ENCODE data around the gene DCTPP1. TPM values are rescaled to one million over a fixed set of nuclear protein-coding genes. Genes with fewer than 3 reads are reported as not detected.
A peak's percentile ranks its signal among the peaks of the same experiment; 100 is the strongest.

Gene DCTPP1
- total and polyA plus RNA-seq, 2 of the 13 experiments (the other 11 are each of a cell fraction or from before 2014, with no cell fraction given): 54.8 to 74.4 TPM

DNA sequence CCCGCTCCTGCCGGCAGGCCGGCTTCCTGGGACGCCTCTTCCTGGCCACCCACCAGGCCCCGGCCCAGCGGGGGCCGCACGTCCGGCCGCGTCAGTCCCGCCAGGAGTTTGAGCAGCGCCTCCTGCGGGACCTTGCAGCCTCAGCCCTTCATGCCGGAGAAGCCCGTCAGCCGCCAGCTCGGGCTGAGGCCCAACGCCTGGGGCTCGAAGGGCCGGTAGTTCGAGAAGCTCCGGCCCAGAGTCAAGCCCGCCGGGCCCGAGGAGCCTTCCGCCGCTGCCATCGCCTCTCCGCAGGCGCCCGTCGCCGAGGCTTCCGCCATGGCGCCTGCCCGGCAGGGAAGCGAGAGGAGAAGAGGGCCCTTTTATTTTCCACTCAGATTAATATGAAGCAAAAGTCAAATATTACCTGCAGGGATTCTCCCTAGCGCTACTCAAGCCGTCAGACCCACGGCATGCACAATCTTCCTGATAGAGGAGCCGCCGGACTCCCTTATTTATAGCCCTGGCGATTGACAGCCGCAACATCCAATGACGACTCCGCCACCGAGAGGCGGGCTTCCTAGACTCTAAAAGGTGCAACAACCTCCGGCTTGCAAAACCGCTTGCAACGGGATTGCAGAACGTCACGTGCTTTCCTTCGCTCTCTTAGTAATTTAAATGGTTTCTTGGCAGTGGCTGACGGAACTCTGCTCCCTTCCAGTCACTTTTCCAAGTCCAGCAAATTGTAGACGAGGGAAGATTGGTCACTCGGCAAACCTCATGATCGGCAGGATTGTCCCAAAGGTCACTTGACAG is 15.8 kb upstream of the DCTPP1 start, which contains the start of gene SEPHS2 (continued):
- TF ChIP-seq, protein P1, sequence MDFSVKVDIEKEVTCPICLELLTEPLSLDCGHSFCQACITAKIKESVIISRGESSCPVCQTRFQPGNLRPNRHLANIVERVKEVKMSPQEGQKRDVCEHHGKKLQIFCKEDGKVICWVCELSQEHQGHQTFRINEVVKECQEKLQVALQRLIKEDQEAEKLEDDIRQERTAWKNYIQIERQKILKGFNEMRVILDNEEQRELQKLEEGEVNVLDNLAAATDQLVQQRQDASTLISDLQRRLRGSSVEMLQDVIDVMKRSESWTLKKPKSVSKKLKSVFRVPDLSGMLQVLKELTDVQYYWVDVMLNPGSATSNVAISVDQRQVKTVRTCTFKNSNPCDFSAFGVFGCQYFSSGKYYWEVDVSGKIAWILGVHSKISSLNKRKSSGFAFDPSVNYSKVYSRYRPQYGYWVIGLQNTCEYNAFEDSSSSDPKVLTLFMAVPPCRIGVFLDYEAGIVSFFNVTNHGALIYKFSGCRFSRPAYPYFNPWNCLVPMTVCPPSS (IDR thresholded peaks at IDR 0.05): no peak
- TF ChIP-seq, protein P2, sequence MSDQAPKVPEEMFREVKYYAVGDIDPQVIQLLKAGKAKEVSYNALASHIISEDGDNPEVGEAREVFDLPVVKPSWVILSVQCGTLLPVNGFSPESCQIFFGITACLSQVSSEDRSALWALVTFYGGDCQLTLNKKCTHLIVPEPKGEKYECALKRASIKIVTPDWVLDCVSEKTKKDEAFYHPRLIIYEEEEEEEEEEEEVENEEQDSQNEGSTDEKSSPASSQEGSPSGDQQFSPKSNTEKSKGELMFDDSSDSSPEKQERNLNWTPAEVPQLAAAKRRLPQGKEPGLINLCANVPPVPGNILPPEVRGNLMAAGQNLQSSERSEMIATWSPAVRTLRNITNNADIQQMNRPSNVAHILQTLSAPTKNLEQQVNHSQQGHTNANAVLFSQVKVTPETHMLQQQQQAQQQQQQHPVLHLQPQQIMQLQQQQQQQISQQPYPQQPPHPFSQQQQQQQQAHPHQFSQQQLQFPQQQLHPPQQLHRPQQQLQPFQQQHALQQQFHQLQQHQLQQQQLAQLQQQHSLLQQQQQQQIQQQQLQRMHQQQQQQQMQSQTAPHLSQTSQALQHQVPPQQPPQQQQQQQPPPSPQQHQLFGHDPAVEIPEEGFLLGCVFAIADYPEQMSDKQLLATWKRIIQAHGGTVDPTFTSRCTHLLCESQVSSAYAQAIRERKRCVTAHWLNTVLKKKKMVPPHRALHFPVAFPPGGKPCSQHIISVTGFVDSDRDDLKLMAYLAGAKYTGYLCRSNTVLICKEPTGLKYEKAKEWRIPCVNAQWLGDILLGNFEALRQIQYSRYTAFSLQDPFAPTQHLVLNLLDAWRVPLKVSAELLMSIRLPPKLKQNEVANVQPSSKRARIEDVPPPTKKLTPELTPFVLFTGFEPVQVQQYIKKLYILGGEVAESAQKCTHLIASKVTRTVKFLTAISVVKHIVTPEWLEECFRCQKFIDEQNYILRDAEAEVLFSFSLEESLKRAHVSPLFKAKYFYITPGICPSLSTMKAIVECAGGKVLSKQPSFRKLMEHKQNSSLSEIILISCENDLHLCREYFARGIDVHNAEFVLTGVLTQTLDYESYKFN (CRISPR knock-in tag; conservative IDR thresholded peaks at IDR 0.05): peak; percentile 68
- TF ChIP-seq, protein P3, sequence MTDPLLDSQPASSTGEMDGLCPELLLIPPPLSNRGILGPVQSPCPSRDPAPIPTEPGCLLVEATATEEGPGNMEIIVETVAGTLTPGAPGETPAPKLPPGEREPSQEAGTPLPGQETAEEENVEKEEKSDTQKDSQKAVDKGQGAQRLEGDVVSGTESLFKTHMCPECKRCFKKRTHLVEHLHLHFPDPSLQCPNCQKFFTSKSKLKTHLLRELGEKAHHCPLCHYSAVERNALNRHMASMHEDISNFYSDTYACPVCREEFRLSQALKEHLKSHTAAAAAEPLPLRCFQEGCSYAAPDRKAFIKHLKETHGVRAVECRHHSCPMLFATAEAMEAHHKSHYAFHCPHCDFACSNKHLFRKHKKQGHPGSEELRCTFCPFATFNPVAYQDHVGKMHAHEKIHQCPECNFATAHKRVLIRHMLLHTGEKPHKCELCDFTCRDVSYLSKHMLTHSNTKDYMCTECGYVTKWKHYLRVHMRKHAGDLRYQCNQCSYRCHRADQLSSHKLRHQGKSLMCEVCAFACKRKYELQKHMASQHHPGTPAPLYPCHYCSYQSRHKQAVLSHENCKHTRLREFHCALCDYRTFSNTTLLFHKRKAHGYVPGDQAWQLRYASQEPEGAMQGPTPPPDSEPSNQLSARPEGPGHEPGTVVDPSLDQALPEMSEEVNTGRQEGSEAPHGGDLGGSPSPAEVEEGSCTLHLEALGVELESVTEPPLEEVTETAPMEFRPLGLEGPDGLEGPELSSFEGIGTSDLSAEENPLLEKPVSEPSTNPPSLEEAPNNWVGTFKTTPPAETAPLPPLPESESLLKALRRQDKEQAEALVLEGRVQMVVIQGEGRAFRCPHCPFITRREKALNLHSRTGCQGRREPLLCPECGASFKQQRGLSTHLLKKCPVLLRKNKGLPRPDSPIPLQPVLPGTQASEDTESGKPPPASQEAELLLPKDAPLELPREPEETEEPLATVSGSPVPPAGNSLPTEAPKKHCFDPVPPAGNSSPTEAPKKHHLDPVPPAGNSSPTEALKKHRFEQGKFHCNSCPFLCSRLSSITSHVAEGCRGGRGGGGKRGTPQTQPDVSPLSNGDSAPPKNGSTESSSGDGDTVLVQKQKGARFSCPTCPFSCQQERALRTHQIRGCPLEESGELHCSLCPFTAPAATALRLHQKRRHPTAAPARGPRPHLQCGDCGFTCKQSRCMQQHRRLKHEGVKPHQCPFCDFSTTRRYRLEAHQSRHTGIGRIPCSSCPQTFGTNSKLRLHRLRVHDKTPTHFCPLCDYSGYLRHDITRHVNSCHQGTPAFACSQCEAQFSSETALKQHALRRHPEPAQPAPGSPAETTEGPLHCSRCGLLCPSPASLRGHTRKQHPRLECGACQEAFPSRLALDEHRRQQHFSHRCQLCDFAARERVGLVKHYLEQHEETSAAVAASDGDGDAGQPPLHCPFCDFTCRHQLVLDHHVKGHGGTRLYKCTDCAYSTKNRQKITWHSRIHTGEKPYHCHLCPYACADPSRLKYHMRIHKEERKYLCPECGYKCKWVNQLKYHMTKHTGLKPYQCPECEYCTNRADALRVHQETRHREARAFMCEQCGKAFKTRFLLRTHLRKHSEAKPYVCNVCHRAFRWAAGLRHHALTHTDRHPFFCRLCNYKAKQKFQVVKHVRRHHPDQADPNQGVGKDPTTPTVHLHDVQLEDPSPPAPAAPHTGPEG (CRISPR knock-in tag; IDR thresholded peaks at IDR 0.05): no peak
- TF ChIP-seq, protein P4, sequence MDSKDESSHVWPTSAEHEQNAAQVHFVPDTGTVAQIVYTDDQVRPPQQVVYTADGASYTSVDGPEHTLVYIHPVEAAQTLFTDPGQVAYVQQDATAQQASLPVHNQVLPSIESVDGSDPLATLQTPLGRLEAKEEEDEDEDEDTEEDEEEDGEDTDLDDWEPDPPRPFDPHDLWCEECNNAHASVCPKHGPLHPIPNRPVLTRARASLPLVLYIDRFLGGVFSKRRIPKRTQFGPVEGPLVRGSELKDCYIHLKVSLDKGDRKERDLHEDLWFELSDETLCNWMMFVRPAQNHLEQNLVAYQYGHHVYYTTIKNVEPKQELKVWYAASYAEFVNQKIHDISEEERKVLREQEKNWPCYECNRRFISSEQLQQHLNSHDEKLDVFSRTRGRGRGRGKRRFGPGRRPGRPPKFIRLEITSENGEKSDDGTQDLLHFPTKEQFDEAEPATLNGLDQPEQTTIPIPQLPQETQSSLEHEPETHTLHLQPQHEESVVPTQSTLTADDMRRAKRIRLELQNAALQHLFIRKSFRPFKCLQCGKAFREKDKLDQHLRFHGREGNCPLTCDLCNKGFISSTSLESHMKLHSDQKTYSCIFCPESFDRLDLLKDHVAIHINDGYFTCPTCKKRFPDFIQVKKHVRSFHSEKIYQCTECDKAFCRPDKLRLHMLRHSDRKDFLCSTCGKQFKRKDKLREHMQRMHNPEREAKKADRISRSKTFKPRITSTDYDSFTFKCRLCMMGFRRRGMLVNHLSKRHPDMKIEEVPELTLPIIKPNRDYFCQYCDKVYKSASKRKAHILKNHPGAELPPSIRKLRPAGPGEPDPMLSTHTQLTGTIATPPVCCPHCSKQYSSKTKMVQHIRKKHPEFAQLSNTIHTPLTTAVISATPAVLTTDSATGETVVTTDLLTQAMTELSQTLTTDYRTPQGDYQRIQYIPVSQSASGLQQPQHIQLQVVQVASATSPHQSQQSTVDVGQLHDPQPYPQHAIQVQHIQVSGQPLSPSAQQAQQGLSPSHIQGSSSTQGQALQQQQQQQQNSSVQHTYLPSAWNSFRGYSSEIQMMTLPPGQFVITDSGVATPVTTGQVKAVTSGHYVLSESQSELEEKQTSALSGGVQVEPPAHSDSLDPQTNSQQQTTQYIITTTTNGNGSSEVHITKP (CRISPR knock-in tag; IDR thresholded peaks at IDR 0.05; ENCODE audit: low read depth): no peak
- TF ChIP-seq SOX6 (IDR thresholded peaks at IDR 0.05) (no peak), SOX6 (CRISPR knock-in tag; IDR thresholded peaks at IDR 0.05) (peak; percentile 66; the same call in 1 of the 2 replicates), HDAC1 (CRISPR knock-in tag; IDR thresholded peaks at IDR 0.05) (peak; percentile 87), GTF2F1 (IDR thresholded peaks at IDR 0.05; ENCODE audit: low read length) (no peak), ZNF569 (CRISPR knock-in tag; IDR thresholded peaks at IDR 0.05; ENCODE audit: borderline replicate concordance) (no peak; the same call in 1 of the 2 replicates), SIN3A (IDR thresholded peaks at IDR 0.05; ENCODE audit: borderline replicate concordance, low read depth, low read length) (peak; percentile 76; the same call in 1 of the 2 replicates), KDM5B (CRISPR knock-in tag; IDR thresholded peaks at IDR 0.05; ENCODE audit: borderline replicate concordance) (peak; percentile 87)
- TF ChIP-seq, protein P5, sequence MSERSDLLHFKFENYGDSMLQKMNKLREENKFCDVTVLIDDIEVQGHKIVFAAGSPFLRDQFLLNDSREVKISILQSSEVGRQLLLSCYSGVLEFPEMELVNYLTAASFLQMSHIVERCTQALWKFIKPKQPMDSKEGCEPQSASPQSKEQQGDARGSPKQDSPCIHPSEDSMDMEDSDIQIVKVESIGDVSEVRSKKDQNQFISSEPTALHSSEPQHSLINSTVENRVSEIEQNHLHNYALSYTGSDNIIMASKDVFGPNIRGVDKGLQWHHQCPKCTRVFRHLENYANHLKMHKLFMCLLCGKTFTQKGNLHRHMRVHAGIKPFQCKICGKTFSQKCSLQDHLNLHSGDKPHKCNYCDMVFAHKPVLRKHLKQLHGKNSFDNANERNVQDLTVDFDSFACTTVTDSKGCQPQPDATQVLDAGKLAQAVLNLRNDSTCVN (CRISPR knock-in tag; IDR thresholded peaks at IDR 0.05; ENCODE audit: borderline replicate concordance): 0 out of 2 replicates have a peak, but pooled peaks have one; percentile 28

All from HepG2 (cell line).